Epithelial cell of prostate (primary cell): ENCODE results near the gene WDR7.

Experiments used
- DNase-seq: peaks from one replicate; pipeline ENCODE4 v3.0.0-alpha.2; 2011; ENCODE audit warnings: low read depth, low spot score
- H3K27ac ChIP-seq: fragments of 450-650 bp; 2 replicates; pipeline ENCODE4 v1.5.1; 2017; ENCODE audit warnings: mild to moderate bottlenecking

Gene WDR7

DNA sequence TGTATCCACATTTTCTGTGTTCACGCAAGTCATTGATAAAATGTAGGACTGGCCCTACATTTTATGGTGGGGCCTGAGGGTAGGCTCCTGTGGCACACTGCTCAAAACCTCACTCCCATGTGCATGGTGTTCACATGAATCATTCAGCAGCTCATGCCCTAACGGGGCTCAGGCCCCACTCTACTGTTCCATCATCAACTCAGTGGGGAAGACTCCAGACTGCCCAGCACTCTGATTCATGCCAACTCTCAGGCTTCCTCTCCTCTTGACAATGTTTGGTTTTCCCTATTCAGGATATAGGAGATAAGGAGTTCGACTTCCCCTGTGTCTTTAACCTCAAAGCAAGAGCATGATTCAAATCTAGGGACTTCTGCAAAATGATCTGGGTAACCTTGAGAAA lies 403.7 kb downstream of the WDR7 start:
- H3K27ac ChIP-seq, result no peak overlapping the region
- no peak for DNase-seq

- H3K27ac ChIP-seq, result no peak overlapping the region
- no peak for DNase-seq
These were observed 406.7 kb downstream of the WDR7 start for GRCh38 chr18:57057890-57058289.

GRCh38 chr18:57058734-57059133 lies 407.6 kb downstream of the WDR7 start:
- H3K27ac ChIP-seq, result no peak overlapping the region
- no peak for DNase-seq

DNA sequence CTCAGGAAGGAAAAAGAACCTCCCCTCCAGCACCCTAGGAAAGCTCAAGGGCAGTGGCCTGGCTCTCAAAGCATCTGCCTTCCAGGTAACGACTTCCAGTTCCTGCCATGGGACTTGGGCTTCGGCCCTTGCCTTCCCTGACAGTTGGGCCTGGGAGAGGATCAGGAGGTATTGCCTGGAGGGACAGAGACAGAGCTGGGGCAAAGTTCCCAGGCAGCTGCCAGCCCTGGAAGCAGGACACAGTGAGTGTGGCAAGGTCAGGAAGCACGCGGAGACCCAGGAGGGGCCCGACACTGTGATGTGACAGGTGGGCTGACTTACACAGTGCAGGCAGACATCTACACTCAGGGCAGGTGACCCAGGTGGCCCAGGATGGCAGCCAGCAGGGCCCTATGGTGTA lies 408.2 kb downstream of the WDR7 start:
- no peak for DNase-seq
- no peak overlapping the region for H3K27ac ChIP-seq

DNA sequence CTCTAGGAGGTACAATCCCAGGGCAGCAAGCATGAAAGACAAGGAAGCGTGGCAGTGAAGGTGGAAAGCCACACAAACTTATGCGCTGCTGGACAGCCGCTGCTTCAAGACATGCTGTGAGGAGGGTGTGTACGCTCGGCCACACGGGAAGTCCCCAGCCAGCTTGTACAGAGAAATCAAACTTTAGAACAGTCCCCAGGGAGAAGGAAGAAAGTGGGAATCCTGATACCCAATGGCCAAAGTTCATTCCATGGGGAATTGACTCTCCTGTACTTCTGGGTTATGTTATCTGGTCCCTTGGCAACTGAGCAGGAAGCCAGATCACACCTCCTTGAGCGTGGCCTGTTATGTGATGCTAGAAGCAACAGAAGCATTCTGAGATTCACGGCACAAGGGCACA lies 409.7 kb downstream of the WDR7 start:
- DNase-seq, result no peak
- no peak overlapping the region for H3K27ac ChIP-seq

- no peak for DNase-seq
- no peak overlapping the region for H3K27ac ChIP-seq
These were observed 411.0 kb downstream of the WDR7 start for GRCh38 chr18:57062178-57062577.

DNA sequence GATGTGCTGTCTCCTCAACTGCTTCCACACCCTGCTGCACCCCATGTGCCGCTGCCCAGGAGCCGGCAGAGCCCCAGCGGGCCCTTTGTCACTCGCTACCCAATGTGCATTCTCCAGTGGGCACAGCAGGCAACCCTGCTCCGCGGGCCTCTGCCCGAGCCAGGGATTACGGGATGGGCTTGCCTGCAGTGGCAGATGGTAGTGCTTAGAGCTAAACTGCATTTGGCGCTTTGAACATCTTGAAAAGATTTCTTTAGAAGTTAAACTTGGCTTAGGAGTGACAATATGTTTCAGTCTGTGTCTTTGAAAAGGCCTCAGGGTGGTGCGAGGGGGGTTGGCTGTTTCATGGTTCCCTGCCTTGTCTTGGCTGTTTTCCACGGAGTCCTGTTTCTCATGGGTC lies 411.7 kb downstream of the WDR7 start:
- DNase-seq, result no peak
- no peak overlapping the region for H3K27ac ChIP-seq

DNA sequence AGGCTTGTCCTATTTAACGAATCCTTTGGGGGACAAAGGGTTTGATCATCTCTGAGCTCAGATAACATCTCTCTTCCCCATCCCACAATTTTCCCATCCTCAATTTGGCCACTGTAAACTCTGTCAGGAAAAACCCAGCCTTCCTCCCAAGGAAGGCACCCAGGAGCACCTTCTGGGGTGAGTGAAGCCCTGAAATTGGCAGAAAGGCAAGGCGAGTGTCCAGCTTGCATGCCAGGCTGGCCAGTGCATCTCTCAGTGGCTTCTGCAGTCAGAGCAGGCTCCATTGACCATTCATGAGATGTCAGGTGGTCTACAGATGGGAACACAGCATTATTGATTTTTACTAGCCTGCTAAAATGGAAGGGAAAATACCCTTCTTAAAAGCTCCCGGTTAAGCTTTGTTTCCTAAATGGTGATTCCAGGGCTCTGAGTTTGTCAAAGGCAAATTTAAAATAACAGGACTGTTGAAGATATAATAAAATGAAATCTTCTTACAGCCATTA lies 412.5 kb downstream of the WDR7 start:
- H3K27ac ChIP-seq, result no peak overlapping the region
- no peak for DNase-seq

DNA sequence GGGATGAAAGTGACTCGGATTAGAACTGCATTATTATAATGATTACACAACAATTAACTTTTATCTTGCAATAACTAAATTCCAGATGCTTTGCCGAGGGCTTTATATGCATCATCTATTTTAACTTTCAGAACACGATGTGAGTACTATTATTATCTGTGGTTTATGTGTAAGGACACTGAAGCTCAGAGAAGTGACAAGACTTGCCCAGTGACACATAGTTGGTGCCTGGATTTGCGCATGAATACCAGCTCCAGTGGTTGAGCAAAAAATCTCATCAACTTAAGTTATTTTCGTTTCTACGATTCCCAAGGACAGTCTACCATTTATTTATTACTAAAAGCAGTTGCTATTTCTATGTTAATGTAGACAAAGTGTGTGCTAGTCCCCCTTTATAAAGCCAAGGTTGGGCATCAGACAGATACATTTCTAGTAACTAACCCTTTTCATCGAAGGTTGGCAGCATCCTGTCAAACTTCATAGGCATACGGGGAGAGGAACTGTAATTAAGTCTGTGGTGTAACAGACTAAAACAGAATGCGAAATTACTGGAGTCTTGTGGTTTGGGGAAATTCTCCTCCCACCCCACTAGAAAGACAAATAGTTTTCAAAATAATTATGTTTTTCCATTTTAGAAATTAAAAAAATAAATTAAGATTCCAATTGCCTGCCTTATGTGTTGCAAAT lies 422.5 kb downstream of the WDR7 start:
- no peak for DNase-seq

DNA sequence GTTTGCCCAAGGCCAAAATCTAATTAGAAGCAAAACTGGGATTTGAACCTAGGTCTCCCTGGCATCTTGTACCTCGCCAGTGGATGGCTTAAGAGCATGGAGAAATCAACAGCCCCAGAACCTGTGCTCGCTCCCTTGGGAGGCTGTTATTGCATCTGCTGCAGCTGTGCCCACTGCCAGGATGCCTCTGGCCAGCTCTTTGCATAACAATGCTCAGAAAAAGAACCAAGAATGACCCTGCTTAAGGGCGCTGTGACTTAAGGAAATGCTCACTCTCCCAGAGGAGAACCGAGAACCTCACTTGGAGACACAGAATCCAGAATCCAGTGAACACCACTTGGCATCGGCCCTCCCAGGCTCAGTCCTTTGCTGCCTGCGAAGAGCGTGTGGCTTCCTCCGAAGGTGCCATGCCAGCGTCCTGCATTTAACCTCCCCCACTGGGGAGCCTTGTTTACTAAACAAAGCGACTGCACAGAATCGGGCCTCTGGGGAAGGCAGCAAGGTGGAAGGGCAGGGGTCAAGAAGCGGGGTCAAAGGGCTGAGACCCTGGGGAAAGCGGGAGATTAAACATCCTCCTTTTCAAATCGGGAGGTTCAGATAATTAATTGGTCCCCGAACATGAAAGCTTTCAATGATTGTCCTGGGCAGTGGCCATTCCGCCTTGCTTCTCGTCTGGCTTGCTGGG lies 424.7 kb downstream of the WDR7 start:
- DNase-seq, result no peak
- H3K27ac ChIP-seq, result no peak overlapping the region

More for the DNA sequence above, 422.5 kb downstream of the WDR7 start:
- no peak overlapping the region for H3K27ac ChIP-seq

DNA sequence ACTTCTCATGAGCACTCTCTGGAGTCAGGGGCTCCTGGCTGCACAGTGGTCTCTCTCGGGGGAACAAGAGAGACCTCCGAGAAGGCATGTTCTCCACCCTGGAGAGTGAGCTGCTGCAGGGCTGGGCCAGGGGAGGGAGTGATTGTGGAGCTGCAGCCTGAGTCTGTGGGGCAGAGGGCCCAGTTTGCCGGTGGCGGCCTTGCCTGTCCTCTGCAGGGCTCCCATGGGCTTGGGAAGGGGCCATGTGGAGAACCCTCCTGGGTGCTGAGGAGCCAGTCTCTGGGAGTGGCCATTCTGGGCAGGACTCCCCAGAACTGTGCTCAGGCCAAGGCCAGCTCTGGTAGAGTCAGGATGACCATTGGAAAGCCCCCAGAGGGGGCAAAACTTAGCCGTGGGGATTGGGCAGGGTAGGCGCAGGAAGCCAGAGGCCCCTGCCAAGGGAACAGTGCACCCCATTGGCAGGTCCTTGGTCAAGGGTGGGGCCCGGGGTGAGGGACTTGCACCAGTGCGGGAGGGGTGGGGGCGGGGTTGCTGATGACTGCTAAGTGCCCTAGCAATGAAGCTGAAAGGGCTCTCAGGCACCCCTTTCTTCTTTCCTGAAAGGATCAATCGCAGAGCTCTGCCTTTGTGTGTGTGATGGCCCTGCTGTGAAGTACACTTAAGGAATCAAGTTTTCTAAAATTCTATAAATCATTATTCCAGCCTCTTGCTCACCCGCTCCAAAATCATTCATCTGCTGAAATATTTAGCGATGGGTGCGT lies 426.0 kb downstream of the WDR7 start:
- no peak overlapping the region for H3K27ac ChIP-seq
- no peak for DNase-seq

GRCh38 chr18:57077786-57078552 lies 426.8 kb downstream of the WDR7 start:
- no peak overlapping the region for H3K27ac ChIP-seq
- no peak for DNase-seq

GRCh38 chr18:57078614-57079013 lies 427.5 kb downstream of the WDR7 start:
- DNase-seq, result no peak
- no peak overlapping the region for H3K27ac ChIP-seq

- DNase-seq, result no peak
- H3K27ac ChIP-seq, result no peak overlapping the region
These were observed 429.3 kb downstream of the WDR7 start for GRCh38 chr18:57080479-57080878.

DNA sequence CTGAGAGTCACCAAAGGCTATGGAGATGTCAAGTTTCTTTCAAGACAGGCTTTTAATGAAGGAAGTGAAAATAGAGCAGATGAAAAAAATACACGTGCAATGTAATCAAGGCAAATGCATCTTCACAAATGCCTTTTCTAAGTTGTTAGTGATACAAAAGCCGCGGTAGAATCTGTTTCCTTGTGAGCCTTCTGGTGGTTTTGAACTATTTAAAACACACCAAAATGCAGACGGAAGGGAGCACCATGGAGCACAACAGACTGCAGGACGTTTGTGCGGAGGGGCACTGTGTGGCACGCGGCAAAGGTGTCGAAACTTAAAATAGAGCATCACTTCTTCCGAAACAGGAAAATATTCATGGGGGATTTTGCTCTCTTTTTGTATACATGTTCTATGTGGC lies 430.7 kb downstream of the WDR7 start:
- no peak overlapping the region for H3K27ac ChIP-seq
- no peak for DNase-seq

GRCh38 chr18:57083485-57083884 lies 432.3 kb downstream of the WDR7 start:
- H3K27ac ChIP-seq, result no peak overlapping the region
- no peak for DNase-seq

DNA sequence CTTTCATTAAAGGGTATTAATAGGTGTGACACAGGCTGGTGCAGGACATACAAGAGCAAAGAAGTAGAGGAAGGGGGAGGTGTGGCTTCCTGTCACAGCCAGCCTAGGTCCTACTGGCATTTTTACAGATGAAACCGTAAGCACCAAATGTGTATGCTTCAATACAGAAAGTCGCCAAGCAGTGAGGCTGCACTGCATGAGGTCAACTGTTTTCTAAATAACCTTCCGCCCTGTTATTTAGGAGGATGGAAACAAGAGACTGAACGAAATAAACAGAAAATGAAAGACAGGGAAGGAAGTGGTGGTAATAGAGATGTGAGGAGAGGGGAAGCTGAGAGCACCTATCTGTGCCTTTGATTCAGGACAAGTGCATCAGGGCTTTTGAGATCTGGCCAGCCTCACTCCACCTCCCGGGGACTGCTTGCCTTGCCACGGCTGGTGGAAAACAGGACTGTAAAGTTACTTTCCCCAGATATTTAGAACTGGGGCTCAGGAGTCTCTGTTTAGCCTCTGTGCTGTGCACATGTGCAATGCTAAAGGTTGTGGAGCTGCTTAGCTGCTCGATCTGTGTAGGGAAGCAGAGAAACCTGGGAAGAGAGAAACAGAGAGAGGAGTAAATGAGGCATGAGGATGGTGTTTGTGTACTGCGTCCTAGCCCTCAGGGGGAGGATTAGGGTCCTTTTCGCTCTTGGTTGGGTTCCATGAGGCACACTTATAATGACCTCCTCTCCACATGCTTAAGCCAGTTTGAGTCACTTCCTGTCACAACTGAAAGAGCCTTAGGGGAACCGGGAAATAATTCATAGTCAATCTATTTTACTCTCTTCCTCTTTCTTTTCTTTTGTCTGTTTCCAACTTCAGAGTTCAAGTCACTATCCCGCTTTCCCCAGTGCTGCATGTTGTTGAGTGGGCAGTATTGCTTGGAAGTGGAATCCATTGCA lies 433.4 kb downstream of the WDR7 start:
- H3K27ac ChIP-seq, result no peak overlapping the region
- no peak for DNase-seq

- DNase-seq, result no peak
- no peak overlapping the region for H3K27ac ChIP-seq
These were observed 434.2 kb downstream of the WDR7 start for GRCh38 chr18:57085371-57085770.

GRCh38 chr18:57086163-57086562 lies 435.0 kb downstream of the WDR7 start:
- DNase-seq, result no peak

More at GRCh38 chr18:57086163-57086562, 435.0 kb downstream of the WDR7 start:
- H3K27ac ChIP-seq, result no peak overlapping the region
